H9 (cell line): ENCODE data around the gene LAMA5. TPM values are rescaled to one million over a fixed set of nuclear protein-coding genes. Genes with fewer than 3 reads are reported as not detected.
A peak's percentile ranks its signal among the peaks of the same experiment; 100 is the strongest.

Experiments used
- DNase-seq: peaks from one replicate; pipeline ENCODE4 v3.0.0-alpha.2; 2017
- H2AFZ ChIP-seq: one replicate; pipeline ENCODE4 v1.6.1; 2013; ENCODE audit warnings: mild to moderate bottlenecking, low read length, control low read depth, moderate library complexity
- H2AK5ac ChIP-seq: 2 replicates; pipeline ENCODE4 v1.6.1; 2013; ENCODE audit warnings: low read length, control low read depth, mixed read lengths; ENCODE audit not compliant: insufficient read length
- H2BK120ac ChIP-seq: one replicate; pipeline ENCODE4 v1.6.1; 2013; ENCODE audit warnings: low read depth, mild to moderate bottlenecking, low read length, control low read depth, inconsistent platforms; ENCODE audit not compliant: poor library complexity, severe bottlenecking
- H2BK12ac ChIP-seq: 2 replicates; pipeline ENCODE4 v1.6.1; 2013; ENCODE audit warnings: low read length, control low read depth, mixed read lengths, low read depth; ENCODE audit not compliant: insufficient read length
- H2BK15ac ChIP-seq: 2 replicates; pipeline ENCODE4 v1.6.1; 2013; ENCODE audit warnings: low read depth, low read length, control low read depth
- H2BK20ac ChIP-seq: one replicate; pipeline ENCODE4 v1.6.1; 2013; ENCODE audit warnings: low read depth, mild to moderate bottlenecking, low read length, control low read depth, inconsistent platforms; ENCODE audit not compliant: poor library complexity, severe bottlenecking
- H2BK5ac ChIP-seq: 2 replicates; pipeline ENCODE4 v1.6.1; 2013; ENCODE audit warnings: low read length, control low read depth, mixed read lengths; ENCODE audit not compliant: insufficient read length
- H3K14ac ChIP-seq: 2 replicates; pipeline ENCODE4 v1.6.1; 2013; ENCODE audit warnings: low read length, control low read depth; ENCODE audit not compliant: insufficient read depth
- H3K18ac ChIP-seq: 2 replicates; pipeline ENCODE4 v1.6.1; 2013; ENCODE audit warnings: low read depth, mild to moderate bottlenecking, mixed read lengths, low read length, control low read depth; ENCODE audit not compliant: insufficient read length
- H3K23ac ChIP-seq: 2 replicates; pipeline ENCODE4 v1.6.1; 2013; ENCODE audit warnings: low read length, control low read depth, mixed read lengths, low read depth; ENCODE audit not compliant: insufficient read length
- H3K23me2 ChIP-seq: 2 replicates; pipeline ENCODE4 v1.6.1; 2013; ENCODE audit warnings: low read depth, mild to moderate bottlenecking, mixed read lengths, low read length, control low read depth; ENCODE audit not compliant: insufficient read length, poor library complexity, severe bottlenecking
- H3K27ac ChIP-seq: 2 replicates; pipeline ENCODE4 v1.5.1; 2013; ENCODE audit warnings: low read length, control low read depth, mixed read lengths, low read depth; ENCODE audit not compliant: insufficient read length
- H3K27me3 ChIP-seq: 2 replicates; pipeline ENCODE4 v1.6.1; 2013; ENCODE audit warnings: low read length, control low read depth, inconsistent platforms; ENCODE audit not compliant: insufficient read depth
- H3K4ac ChIP-seq: 2 replicates; pipeline ENCODE4 v1.6.1; 2013; ENCODE audit warnings: low read depth, mild to moderate bottlenecking, control low read depth, inconsistent platforms, low read length, moderate library complexity
- H3K4me1 ChIP-seq: 2 replicates; pipeline ENCODE4 v1.6.1; 2013; ENCODE audit warnings: low read length, control low read depth, inconsistent platforms; ENCODE audit not compliant: insufficient read depth
- H3K4me2 ChIP-seq: 2 replicates; pipeline ENCODE4 v1.6.1; 2013; ENCODE audit warnings: low read length, control low read depth, mixed read lengths; ENCODE audit not compliant: insufficient read length, insufficient read depth
- H3K56ac ChIP-seq: 2 replicates; pipeline ENCODE4 v1.6.1; 2013; ENCODE audit warnings: low read depth, mild to moderate bottlenecking, mixed read lengths, low read length, control low read depth; ENCODE audit not compliant: insufficient read length
- H3K79me1 ChIP-seq: 2 replicates; pipeline ENCODE4 v1.6.1; 2013; ENCODE audit warnings: low read depth, mild to moderate bottlenecking, moderate library complexity, low read length, control low read depth, inconsistent platforms; ENCODE audit not compliant: insufficient read depth, poor library complexity, severe bottlenecking
- H3K79me2 ChIP-seq: 2 replicates; pipeline ENCODE4 v1.6.1; 2013; ENCODE audit warnings: low read length, control low read depth, inconsistent platforms; ENCODE audit not compliant: insufficient read depth
- H3K9ac ChIP-seq: 2 replicates; pipeline ENCODE4 v1.6.1; 2013; ENCODE audit warnings: low read length, control low read depth, mixed read lengths; ENCODE audit not compliant: insufficient read length; ENCODE audit errors: extremely low read depth
- H3K9me3 ChIP-seq: one replicate; pipeline ENCODE4 v1.6.1; 2013; ENCODE audit warnings: low read depth, low read length, inconsistent platforms; ENCODE audit not compliant: control insufficient read depth
- H3T11ph ChIP-seq: one replicate; pipeline ENCODE4 v1.6.1; 2013; ENCODE audit warnings: mild to moderate bottlenecking, low read length, control low read depth, inconsistent platforms
- H4K20me1 ChIP-seq: one replicate; pipeline ENCODE4 v1.6.1; 2013; ENCODE audit not compliant: control insufficient read depth, insufficient read length, insufficient read depth
- H4K5ac ChIP-seq: 2 replicates; pipeline ENCODE4 v1.6.1; 2013; ENCODE audit warnings: low read depth, mild to moderate bottlenecking, mixed read lengths, low read length, control low read depth; ENCODE audit not compliant: insufficient read length
- H4K8ac ChIP-seq: replicated peaks from 2 replicates; pipeline ENCODE4 v1.6.1; 2013; ENCODE audit warnings: low read length, control low read depth, mixed read lengths, low read depth; ENCODE audit not compliant: insufficient read length
- H4K91ac ChIP-seq: 2 replicates; pipeline ENCODE4 v1.6.1; 2013; ENCODE audit warnings: low read depth, mild to moderate bottlenecking, moderate library complexity, mixed read lengths, low read length, control low read depth; ENCODE audit not compliant: insufficient read length
- H3K27ac Mint-ChIP-seq, 3 experiments: 2 replicates in 2 of 3; 3 replicates in 1 of 3; pipeline ENCODE4 v1.8.0; 2020 to 2021; ENCODE audit warnings: mixed read lengths in 3 of 3, mild to moderate bottlenecking in 1 of 3, moderate library complexity in 1 of 3
- H3K27me3 Mint-ChIP-seq: 2 replicates; pipeline ENCODE4 v1.8.0; 2021; ENCODE audit warnings: low read depth, mild to moderate bottlenecking, moderate library complexity, mixed read lengths
- H3K36me3 Mint-ChIP-seq, 3 experiments: 2 replicates in 2 of 3; 3 replicates in 1 of 3; pipeline ENCODE4 v1.8.0; 2020 to 2021; ENCODE audit warnings: low read depth in 3 of 3, mixed read lengths in 3 of 3; ENCODE audit not compliant: insufficient read depth in 1 of 3
- H3K4me1 Mint-ChIP-seq, 2 experiments: 2 replicates each; pipeline ENCODE4 v1.8.0; 2020; ENCODE audit warnings: mixed read lengths in 2 of 2
- H3K4me3 Mint-ChIP-seq, 2 experiments: 2 replicates in 1 of 2; 3 replicates in 1 of 2; pipeline ENCODE4 v1.8.0; 2020 to 2021; ENCODE audit warnings: mild to moderate bottlenecking in 2 of 2, mixed read lengths in 2 of 2, moderate library complexity in 1 of 2
- H3K9me3 Mint-ChIP-seq, 2 experiments: 2 replicates in 1 of 2; 3 replicates in 1 of 2; pipeline ENCODE4 v1.8.0; 2020; ENCODE audit warnings: mild to moderate bottlenecking in 2 of 2, mixed read lengths in 2 of 2, moderate library complexity in 1 of 2
- CTCF ChIP-seq: fragments of 200-600 bp; sonication (generic); conservative IDR thresholded peaks from 3 replicates; pipeline ENCODE4 v1.8.0; 2021; ENCODE audit warnings: antibody characterized with exemption, mild to moderate bottlenecking
- WGBS: extraction: QIAGEN DNeasy Blood & Tissue Kit; methylation state at CpG from one replicate; pipeline ENCODE4 v1.1.7; 2013; ENCODE audit warnings: missing lambda C conversion rate, low lambda C conversion rate, mixed read lengths; ENCODE audit not compliant: insufficient read length; ENCODE audit errors: extremely low coverage; 5-methylcytosine and 5-hydroxymethylcytosine counted together
- total RNA-seq: library from RNA; stranded (reverse); gene quantifications from 2 replicates; pipeline ENCODE4 v1.2.1, GENCODE V29; 2021

Gene LAMA5
- total RNA-seq, 1 experiment from 2014 or later: 200 TPM

DNA sequence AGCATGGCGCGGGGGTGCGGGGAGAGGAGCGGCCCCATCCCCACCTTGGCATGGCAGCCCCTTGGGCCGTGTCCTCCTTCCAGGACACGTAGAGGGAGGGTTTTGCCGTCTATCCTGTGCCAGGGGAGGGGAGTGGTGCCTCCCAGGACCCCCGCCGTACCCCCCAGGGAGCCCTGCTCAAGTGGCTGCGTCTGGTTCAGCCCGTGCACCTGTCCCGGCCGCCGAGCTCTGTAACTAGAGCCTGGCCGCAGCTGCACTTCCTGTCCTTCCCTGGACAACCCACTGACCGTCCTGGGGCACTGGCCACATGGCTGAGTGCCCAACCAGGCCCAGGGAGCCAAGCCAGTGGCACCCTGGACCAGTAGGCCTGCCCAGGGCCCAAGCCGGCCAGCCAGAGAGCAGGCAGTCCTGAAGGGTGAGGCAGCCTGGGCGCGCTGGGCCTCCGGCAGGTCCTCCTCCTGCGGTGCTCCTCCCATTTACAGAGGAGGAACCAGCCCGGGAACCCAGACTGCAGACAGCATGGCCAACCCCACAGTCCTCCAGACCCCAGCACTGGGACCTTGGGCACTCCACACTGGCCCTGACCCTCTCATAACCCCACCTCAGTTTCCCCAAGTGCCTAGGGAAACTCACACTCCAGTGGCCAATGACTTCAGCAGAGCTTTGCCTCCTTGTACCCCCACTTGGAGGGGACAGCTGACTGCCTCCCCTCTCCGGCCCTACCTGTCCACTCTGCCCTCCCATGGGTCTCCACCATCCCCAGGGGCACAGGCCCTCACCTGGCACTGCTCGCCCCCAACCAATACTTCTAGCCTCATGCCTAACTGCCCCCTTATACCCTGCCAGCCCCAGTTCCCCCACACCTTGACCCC lies 8.7 kb downstream of the LAMA5 start:
- Histone ChIP-seq H3K18ac (peak overlapping the region; percentile 18), H3K9me3 (no peaks in the 10 kb centered on the region), H2AK5ac (no peak overlapping the region), H3K79me2 (peaks cover 4% of the 10 kb centered on the region; the same call in 1 of the 2 replicates), H3T11ph (no peak overlapping the region), H2AFZ (no peak overlapping the region), H2BK120ac (no peak overlapping the region), H2BK5ac (no peak overlapping the region), H4K5ac (no peak overlapping the region), H3K27me3 (no peaks in the 10 kb centered on the region), H3K14ac (peak overlapping the region; percentile 50), H3K23ac (no peak overlapping the region), H4K8ac (no peak overlapping the region), H3K4me2 (no peak overlapping the region), H3K4me1 (no peaks in the 10 kb centered on the region; the same call in 1 of the 2 replicates), H4K20me1 (no peaks in the 10 kb centered on the region), H3K79me1 (peaks cover 5% of the 10 kb centered on the region), H2BK12ac (no peak overlapping the region), H4K91ac (peak overlapping the region; percentile 47), H3K4ac (peak overlapping the region; percentile 0; the same call in 1 of the 2 replicates), H3K27ac (no peak overlapping the region), H3K9ac (no peak overlapping the region), H2BK15ac (0 out of 2 replicates have a peak overlapping the region, but pooled peaks have one; percentile 16), H3K23me2 (peaks cover 3% of the 10 kb centered on the region), H3K56ac (no peak overlapping the region), H2BK20ac (no peak overlapping the region)
- Mint-ChIP-seq H3K4me3 (no peak overlapping the region), H3K4me1 (peaks cover 26 to 52% of the 10 kb centered on the region in 2 experiments), H3K27ac (peak overlapping the region; percentile 65 to 89 (median 70); a peak in 3 of 7 replicates), H3K36me3 (peaks cover 0 to 4% (median 2%) of the 10 kb centered on the region in 3 experiments; a peak in 4 of 7 replicates), H3K27me3 (no peaks in the 10 kb centered on the region), H3K9me3 (no peaks in the 10 kb centered on the region)
- WGBS: no CpG with 5 or more reads among the region's 24 CpGs
- no peak for TF ChIP-seq CTCF
- DNase-seq: no peak
